ENCODE data around the gene CYSRT1.

The CYSRT1 gene

DNA sequence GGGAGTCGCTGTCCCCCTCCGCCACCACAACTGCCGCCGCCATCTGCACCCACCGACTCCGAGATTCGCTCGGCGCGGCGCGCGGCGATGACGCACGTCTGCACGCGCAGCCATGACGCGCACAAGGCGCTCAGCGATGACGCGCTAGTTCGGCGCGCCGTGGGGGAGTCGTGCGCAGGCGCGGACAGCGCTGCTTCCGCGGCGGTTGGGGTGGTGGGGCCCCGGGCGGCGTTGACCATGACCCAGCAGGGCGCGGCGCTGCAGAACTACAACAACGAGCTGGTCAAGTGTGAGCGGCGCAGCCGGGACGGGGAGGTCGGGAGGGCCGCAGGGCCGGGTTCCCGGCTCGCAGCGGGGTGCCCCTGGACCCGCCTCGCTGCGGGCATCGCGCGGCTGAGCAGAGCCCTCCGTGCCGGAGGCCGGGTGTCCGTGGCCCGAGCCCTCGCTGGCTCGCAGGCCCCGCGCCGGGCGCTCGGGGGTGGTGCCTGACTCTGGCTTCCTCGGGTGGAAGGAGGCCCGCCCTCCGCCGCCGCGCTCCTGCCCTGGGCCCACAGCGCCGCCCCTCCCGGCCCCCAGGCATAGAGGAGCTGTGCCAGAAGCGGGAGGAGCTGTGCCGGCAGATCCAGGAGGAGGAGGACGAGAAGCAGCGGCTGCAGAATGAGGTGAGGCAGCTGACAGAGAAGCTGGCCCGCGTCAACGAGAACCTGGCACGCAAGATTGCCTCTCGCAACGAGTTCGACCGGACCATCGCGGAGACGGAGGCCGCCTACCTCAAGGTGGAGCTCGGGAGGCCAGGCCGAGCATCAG, 36.3 kb upstream of the CYSRT1 start, which contains the start of the genes ANAPC2 and SSNA1 (continued):
- TF ChIP-seq ZNF776 (tag by site-specific recombination; IDR thresholded peaks at IDR 0.05; ENCODE audit: borderline replicate concordance) (no peak), ZNF366 (tag by site-specific recombination; conservative IDR thresholded peaks at IDR 0.05) (no peak), ZNF394 (tag by site-specific recombination; IDR thresholded peaks at IDR 0.05; ENCODE audit: borderline replicate concordance) (peak; percentile 100), BCL11B (tag by site-specific recombination; IDR thresholded peaks at IDR 0.05; ENCODE audit: low read depth) (no peak), WT1 (tag by site-specific recombination; IDR thresholded peaks at IDR 0.05) (peak; percentile 42; the same call in 1 of the 2 replicates), MZF1 (tag by site-specific recombination; IDR thresholded peaks at IDR 0.05; ENCODE audit: borderline replicate concordance) (no peak), ZBTB48 (tag by site-specific recombination; IDR thresholded peaks at IDR 0.05) (peak; percentile 54; the same call in 1 of the 2 replicates), ZSCAN30 (tag by site-specific recombination; IDR thresholded peaks at IDR 0.05) (peak; percentile 73), HOXC10 (CRISPR knock-in tag; IDR thresholded peaks at IDR 0.05) (0 out of 2 replicates have a peak, but pooled peaks have one; percentile 76), ZNF37A (tag by site-specific recombination; IDR thresholded peaks at IDR 0.05) (no peak), ZNF138 (tag by site-specific recombination; IDR thresholded peaks at IDR 0.05; ENCODE audit: borderline replicate concordance) (no peak), SALL2 (tag by site-specific recombination; IDR thresholded peaks at IDR 0.05; ENCODE audit: borderline replicate concordance) (no peak), RBAK (tag by site-specific recombination; IDR thresholded peaks at IDR 0.05) (no peak), KLF7 (tag by site-specific recombination; IDR thresholded peaks at IDR 0.05; ENCODE audit: borderline replicate concordance) (0 out of 2 replicates have a peak, but pooled peaks have one; percentile 16), ZNF132 (tag by site-specific recombination; IDR thresholded peaks at IDR 0.05; ENCODE audit: borderline replicate concordance) (no peak), ZNF175 (tag by site-specific recombination; IDR thresholded peaks at IDR 0.05) (no peak), ZNF121 (tag by site-specific recombination; IDR thresholded peaks at IDR 0.05) (no peak), ZNF202 (tag by site-specific recombination; IDR thresholded peaks at IDR 0.05; ENCODE audit: borderline replicate concordance) (no peak), SCRT1 (tag by site-specific recombination; IDR thresholded peaks at IDR 0.05; ENCODE audit: borderline replicate concordance) (no peak), ZNF23 (tag by site-specific recombination; IDR thresholded peaks at IDR 0.05; ENCODE audit: borderline replicate concordance) (no peak), ZNF585B (tag by site-specific recombination; IDR thresholded peaks at IDR 0.05) (no peak), ZNF146 (tag by site-specific recombination; IDR thresholded peaks at IDR 0.05) (peak; percentile 81), ZNF558 (tag by site-specific recombination; IDR thresholded peaks at IDR 0.05) (no peak), ZNF354C (tag by site-specific recombination; IDR thresholded peaks at IDR 0.05; ENCODE audit: borderline replicate concordance, low read depth) (no peak), ZNF214 (tag by site-specific recombination; IDR thresholded peaks at IDR 0.05; ENCODE audit: borderline replicate concordance) (no peak), ZNF560 (tag by site-specific recombination; IDR thresholded peaks at IDR 0.05; ENCODE audit: borderline replicate concordance) (no peak), GLI4 (tag by site-specific recombination; IDR thresholded peaks at IDR 0.05) (no peak), ZNF16 (tag by site-specific recombination; IDR thresholded peaks at IDR 0.05; ENCODE audit: low read depth) (no peak), TCF7L2 (IDR thresholded peaks at IDR 0.05; ENCODE audit: borderline replicate concordance, low read depth, low read length) (no peak), OVOL3 (tag by site-specific recombination; IDR thresholded peaks at IDR 0.05) (0 out of 2 replicates have a peak, but pooled peaks have one; percentile 9)
- TF ChIP-seq, protein P1, sequence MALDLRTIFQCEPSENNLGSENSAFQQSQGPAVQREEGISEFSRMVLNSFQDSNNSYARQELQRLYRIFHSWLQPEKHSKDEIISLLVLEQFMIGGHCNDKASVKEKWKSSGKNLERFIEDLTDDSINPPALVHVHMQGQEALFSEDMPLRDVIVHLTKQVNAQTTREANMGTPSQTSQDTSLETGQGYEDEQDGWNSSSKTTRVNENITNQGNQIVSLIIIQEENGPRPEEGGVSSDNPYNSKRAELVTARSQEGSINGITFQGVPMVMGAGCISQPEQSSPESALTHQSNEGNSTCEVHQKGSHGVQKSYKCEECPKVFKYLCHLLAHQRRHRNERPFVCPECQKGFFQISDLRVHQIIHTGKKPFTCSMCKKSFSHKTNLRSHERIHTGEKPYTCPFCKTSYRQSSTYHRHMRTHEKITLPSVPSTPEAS (tag by site-specific recombination; IDR thresholded peaks at IDR 0.05), result no peak
- TF ChIP-seq, protein P2, sequence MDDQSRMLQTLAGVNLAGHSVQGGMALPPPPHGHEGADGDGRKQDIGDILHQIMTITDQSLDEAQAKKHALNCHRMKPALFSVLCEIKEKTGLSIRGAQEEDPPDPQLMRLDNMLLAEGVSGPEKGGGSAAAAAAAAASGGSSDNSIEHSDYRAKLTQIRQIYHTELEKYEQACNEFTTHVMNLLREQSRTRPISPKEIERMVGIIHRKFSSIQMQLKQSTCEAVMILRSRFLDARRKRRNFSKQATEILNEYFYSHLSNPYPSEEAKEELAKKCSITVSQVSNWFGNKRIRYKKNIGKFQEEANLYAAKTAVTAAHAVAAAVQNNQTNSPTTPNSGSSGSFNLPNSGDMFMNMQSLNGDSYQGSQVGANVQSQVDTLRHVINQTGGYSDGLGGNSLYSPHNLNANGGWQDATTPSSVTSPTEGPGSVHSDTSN (CRISPR knock-in tag; IDR thresholded peaks at IDR 0.05), result peak; percentile 97
- TF ChIP-seq, protein P3, sequence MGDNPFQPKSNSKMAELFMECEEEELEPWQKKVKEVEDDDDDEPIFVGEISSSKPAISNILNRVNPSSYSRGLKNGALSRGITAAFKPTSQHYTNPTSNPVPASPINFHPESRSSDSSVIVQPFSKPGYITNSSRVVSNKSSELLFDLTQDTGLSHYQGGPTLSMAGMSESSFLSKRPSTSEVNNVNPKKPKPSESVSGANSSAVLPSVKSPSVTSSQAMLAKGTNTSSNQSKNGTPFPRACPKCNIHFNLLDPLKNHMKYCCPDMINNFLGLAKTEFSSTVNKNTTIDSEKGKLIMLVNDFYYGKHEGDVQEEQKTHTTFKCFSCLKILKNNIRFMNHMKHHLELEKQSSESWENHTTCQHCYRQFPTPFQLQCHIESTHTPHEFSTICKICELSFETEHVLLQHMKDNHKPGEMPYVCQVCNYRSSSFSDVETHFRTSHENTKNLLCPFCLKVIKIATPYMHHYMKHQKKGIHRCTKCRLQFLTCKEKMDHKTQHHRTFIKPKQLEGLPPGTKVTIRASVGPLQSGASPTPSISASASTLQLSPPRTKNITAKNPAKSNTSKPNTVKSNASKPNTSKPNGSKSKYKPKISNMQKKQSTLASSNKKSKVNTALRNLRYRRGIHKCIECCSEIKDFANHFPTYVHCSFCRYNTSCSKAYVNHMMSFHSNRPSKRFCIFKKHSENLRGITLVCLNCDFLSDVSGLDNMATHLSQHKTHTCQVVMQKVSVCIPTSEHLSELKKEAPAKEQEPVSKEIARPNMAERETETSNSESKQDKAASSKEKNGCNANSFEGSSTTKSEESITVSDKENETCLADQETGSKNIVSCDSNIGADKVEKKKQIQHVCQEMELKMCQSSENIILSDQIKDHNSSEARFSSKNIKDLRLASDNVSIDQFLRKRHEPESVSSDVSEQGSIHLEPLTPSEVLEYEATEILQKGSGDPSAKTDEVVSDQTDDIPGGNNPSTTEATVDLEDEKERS (tag by site-specific recombination; IDR thresholded peaks at IDR 0.05), result no peak; the same call in 1 of the 2 replicates
- TF ChIP-seq, protein P4, sequence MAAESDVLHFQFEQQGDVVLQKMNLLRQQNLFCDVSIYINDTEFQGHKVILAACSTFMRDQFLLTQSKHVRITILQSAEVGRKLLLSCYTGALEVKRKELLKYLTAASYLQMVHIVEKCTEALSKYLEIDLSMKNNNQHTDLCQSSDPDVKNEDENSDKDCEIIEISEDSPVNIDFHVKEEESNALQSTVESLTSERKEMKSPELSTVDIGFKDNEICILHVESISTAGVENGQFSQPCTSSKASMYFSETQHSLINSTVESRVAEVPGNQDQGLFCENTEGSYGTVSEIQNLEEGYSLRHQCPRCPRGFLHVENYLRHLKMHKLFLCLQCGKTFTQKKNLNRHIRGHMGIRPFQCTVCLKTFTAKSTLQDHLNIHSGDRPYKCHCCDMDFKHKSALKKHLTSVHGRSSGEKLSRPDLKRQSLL (tag by site-specific recombination; IDR thresholded peaks at IDR 0.05), result no peak
